HTERT RPE-1 (cell line): ENCODE results near the gene FRYL.

Experiments
- in situ Hi-C: fragments of 300-500 bp; cut with MboI; formaldehyde crosslinking; loops from 4 replicates; pipeline ENCODE4 v1.14.3; 2020; ENCODE audit warnings: low sequenced_read_pairs

Gene FRYL

DNA sequence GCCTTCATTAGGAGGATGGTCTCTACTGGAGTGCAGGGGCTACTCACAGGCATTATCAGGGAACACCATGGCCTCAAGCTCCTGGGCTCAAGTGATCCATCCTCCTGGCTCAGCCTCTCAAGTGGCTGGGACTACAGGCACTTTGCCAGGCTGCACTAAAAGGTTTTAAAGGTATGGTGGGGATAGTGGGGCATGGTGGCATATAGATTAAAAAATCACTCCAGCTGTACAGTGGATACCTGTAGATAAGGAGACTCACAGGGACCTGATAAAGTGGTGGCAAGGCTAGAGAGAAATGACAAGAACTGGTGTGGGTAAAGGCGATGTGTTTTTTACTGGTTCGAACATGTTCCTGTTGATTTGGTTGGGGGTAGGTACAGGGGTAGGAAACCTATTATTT, 284.1 kb downstream of the FRYL start:
- in situ Hi-C loops, result no loop called here

DNA sequence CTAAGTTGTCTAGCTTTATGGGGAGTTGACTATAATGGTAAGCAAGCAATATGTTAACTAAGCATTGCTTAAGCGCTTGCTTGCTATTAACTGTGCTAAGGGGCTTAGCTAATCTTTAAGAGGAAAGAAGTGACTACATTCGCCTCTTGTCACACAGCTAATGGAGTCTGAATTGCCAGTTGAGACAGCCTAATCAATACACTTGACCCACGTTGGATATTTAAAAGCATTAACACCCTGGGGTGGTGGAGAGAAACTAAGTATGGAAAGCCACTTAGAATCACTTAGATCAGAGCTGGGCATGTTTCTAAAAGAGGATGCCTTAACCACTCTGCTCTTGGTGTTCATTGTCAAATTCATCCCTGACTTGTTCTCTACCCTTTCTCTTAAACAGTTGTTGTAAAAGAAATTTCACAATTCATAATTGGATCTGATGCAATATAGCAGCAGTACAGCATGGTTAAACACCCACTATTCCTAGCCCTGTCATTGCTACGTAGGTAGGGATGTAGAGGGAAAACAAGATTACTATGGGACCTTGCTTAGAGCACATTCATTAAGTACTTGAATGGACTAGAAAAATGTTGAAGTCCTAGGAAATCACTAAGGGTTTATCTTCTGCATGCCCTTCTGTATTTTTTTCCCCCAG, 286.5 kb downstream of the FRYL start:
- in situ Hi-C loops, result no loop called here

DNA sequence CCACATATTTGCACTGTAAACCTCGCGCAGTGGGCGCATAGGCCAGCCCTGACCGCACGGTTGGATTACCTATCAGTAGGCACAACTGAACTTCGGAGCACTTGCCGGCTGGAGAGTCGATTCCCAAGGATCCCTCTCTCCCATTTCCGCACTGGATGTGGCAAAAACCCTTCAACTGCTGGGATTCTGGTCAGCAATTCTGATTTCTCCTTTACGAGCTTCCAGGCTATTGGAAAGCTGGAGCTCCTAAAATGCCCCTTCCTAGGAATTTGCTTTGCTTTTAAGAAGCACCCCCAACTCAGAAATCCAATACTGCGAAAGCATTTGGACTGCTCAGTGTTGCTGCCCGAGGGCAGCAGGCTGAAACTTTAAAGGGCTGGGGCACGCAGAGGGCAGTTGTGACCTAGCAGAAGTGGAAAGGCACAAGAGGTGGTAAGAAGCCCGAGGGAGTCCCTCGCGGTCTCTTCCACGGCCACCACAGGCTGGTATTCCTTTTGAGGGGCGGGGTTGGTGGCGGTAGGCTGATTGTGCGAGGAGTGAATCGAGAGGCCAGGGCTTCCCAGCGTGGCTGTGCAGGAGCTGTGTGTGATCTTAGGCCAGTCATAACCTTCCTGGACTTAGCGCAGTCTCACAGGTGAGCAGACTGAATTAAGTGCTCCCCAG, 288.4 kb downstream of the FRYL start:
- in situ Hi-C loops, result no loop called here

DNA sequence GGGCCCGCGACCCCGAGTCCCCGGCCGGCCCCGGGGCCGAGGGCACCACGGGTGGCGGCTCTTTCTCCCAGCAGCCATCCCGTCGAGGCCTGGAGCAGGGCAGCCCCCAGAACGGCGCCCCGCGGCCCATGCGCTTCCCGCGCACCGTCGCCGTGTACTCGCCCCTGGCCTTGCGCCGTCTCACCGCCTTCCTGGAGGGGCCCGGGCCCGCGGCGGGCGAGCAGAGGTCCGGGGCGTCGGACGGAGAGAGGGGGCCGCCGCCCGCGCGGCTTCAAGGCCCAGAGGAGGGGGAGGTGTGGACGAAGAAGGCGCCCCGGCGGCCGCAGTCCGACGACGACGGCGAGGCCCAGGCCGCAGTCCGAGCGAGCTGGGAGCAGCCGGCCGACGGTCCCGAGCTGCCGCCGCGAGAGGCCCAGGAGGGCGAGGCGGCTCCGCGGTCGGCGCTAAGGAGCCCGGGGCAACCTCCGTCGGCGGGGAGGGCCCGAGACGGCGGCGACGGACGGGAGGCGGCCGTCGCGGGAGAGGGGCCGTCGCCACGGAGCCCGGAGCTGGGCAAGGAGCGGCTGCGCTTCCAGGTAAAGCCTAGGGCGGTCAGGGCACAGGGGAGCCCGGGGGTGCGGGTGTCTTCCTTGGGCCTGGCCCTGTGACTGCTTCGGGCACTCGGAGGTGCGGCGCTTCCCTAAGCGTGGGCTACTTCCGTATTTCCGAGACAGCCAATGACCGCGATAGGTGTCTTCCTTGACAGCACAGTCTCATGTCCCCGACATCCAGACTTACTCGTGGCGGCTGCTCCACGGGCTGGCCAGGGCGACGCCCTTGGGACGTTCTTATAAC, 289.2 kb downstream of the FRYL start:
- in situ Hi-C loops, result no loop called here

DNA sequence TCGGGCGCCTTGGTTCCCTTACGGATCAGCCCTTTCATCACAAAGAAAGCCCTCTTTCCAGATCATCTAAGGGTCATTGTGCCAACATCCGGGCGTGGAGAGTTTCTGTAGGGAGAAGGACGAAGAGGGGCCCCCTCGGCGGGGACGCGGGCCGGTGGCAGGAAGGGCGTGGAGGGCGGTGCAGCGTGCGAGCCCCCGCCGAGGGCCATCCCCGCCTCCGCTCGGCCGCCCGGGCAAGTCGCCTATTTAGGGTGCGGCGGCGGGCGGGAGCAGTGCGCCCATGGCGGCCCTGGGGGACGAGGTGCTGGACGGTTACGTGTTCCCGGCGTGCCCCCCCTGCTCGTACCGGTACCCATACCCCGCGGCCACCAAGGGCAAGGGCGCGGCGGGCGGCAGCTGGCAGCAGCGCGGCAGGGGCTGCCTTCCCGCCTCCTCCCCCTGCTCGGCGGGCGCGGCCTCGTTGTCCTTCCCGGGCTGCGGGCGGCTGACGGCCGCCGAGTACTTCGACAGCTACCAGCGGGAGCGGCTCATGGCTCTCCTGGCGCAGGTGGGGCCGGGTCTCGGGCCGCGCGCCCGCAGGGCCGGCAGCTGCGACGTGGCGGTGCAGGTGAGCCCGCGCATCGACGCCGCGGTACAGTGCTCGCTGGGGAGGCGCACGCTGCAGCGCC, 289.9 kb downstream of the FRYL start, which contains the start of gene ZAR1:
Gene ZAR1, plus strand, starts transcription at position 241 of the 668 bp plus-strand sequence. Its CDS starts 40 bp downstream, at position 281.
- in situ Hi-C loops, result no loop called here

GRCh38 chr4:48489683-48490011, 290.4 kb downstream of the FRYL start:
- in situ Hi-C loops, result no loop called here

DNA sequence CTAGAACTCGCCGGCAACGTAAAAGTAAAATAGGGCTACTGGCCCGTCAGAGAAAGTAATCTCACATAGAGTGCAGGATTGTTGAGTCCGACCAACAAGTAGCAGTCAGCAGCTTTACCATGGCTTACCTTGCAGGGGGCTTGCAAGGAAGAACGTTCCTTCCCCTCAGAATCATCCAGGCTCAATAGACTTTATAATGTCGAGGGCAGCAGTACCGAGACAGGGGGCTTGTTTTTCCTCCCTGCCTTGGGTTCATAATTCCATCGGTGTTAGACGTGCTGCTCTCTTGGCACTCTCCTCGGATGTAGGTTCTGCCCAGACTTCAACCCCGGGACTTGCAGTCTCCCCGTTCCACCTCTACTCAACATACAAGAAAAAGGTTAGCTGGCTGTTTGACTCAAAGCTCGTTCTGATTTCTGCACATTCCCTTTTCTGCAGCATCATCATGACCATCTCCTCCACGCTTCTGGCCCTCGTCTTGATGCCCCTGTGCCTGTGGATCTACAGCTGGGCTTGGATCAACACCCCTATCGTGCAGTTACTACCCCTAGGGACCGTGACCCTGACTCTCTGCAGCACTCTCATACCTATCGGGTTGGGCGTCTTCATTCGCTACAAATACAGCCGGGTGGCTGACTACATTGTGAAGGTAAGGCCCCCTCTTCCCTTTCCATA, 295.4 kb downstream of the FRYL start:
- in situ Hi-C loops, result no loop called here

DNA sequence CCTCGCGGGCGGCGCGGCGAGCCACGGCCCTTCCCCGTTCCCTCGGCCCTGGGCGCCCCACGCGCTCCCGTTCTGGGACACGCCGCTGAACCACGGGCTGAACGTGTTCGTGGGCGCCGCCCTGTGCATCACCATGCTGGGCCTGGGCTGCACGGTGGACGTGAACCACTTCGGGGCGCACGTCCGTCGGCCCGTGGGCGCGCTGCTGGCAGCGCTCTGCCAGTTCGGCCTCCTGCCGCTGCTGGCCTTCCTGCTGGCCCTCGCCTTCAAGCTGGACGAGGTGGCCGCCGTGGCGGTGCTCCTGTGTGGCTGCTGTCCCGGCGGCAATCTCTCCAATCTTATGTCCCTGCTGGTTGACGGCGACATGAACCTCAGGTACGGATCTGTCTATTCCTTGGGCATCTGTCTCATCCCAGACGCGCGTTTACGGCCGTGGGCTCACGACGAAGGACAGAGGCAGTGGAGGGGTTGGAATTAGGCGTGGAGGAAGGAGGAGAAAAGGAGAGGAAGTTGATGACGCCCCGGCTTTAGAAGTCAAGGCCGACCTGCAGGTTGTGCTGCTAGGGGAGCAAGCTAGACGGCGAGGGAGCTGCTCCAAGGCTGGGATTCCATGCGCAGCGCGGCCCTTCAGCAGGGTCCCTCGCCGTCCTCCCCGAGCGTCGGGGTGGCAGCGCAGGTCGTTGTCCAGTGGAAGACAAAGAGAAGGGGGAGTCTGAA, 296.1 kb downstream of the FRYL start:
- in situ Hi-C loops, result no loop called here

- in situ Hi-C loops, result no loop called here
Measured at GRCh38 chr4:48483006-48483776, 296.9 kb downstream of the FRYL start, which contains the start of gene SLC10A4. Gene SLC10A4, plus strand, starts transcription at chr4:48483343. Its CDS starts 219 bp downstream, at chr4:48483562.

DNA sequence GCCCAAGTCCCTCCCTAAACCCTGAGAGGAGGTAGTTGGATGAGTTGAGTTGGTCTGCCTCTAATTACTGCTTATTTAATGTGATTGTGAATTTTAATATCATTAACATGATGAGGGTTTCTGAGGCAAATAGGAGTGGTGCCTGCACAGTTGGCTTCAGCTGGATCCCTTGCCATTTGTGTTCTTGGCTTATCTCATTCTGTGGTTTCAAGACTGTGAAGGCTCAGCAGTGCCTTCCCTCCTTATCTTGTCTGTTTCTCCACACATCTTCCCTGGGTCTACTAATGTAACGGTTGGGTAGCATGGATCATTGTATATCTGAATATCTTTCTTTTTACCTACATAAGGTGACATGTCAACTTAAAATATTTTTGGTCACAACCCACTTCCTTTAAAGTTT, 298.5 kb downstream of the FRYL start:
- in situ Hi-C loops, result no loop called here

- in situ Hi-C loops, result no loop called here
Measured at GRCh38 chr4:48478273-48478672, 301.8 kb downstream of the FRYL start.

GRCh38 chr4:48475770-48476169, 304.3 kb downstream of the FRYL start:
- in situ Hi-C loops, result no loop called here

DNA sequence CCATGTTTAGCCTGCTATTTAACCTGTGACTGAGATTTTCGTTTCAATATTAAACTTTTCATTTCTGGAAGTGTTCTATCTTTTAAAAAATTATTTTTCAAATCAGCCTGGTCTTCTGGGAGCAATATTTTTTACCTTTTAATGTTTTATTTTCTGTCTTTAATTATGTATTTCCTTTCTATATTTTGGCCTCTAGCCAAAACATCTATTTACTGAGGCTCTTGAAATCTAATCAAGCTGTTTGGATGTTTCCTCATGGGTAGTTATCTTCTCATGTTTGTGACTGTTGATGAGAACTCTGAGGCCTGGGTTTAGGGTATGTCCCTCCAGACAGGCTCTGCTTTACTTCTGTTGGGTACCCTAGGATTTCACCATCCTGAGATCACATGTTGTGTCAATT, 307.3 kb downstream of the FRYL start:
- in situ Hi-C loops, result no loop called here

GRCh38 chr4:48470570-48470969, 309.5 kb downstream of the FRYL start:
- in situ Hi-C loops, result no loop called here

DNA sequence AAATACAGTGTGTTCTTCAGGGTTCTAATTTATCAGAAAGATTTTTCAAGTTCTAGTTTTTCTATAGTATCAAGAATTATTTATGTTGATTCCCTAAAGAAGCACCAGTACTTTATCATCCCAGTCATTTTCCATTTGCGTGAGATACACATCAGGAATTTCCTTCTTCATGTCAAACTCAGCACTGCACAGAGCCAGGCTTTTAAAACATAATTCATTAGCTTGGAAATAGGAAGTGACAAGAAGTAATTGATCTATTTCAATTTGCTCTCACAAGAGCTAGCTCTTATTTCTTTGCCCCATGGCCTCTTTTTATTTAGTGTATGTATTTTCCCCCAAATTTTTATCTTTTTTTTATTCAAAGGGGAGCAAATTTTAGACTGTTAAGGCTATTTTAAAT, 309.9 kb downstream of the FRYL start:
- in situ Hi-C loops, result no loop called here

GRCh38 chr4:48467891-48468290, 312.2 kb downstream of the FRYL start:
- in situ Hi-C loops, result no loop called here

- in situ Hi-C loops, result no loop called here
Measured at GRCh38 chr4:48467442-48467841, 312.6 kb downstream of the FRYL start.

DNA sequence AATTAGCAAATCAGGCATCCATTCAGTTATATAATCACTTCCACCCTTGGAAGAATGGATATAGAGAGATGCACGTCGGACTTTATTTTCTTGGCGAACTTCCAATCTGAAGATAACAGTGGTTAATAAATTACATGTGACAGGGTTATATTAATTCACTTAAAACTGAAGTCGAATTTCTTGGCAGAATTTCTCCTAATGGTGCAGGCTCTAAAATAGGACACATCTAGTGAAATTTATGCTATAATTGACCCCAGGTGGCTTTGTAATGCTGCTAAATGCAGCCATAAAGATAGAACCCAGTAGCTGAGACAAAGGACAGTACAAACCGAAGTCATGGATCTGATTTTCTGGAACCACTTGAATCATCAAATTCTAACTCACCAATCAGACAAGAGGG, 317.7 kb downstream of the FRYL start:
- in situ Hi-C loops, result no loop called here

DNA sequence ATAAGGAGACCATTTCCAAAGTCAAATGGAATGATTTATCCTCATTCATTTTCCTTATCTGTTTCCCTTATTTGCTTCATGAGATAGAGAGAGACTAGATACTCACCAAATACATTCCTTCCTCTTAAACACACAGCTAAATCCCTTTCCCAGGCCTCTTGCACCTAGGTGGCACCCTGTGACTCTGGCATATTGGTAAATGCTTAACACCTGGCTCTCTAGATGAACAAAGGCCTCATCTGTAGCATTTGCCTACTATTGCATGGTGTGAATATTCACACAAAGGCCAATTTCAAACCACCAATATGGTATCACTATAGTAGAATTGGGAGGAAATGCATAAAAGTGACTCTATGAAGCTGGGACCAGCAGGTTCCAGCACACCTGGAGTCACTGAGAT, 319.1 kb downstream of the FRYL start:
- in situ Hi-C loops, result no loop called here
